ENCODE measurements around the gene E4F1.
"Not testable (repeated sequence)": the region's sequence is repeated elsewhere in the genome, so short reads cannot be mapped to it uniquely, and the experiment has no call there.

Gene E4F1

GRCh38 chr16:2196981-2197511, 26.3 kb upstream of the E4F1 start:
- ChIA-PET POLR2A (ENCODE audit: low non-redundant PET) (no interaction called here), CTCF (interaction anchor here (0.9 kb wide), 1 partner anchor 304 kb away, joined by 3 read pairs; no protein-coding TSS in a partner anchor)
- no peak overlapping the region for H3K27ac ChIP-seq
- TF ChIP-seq, protein P1, sequence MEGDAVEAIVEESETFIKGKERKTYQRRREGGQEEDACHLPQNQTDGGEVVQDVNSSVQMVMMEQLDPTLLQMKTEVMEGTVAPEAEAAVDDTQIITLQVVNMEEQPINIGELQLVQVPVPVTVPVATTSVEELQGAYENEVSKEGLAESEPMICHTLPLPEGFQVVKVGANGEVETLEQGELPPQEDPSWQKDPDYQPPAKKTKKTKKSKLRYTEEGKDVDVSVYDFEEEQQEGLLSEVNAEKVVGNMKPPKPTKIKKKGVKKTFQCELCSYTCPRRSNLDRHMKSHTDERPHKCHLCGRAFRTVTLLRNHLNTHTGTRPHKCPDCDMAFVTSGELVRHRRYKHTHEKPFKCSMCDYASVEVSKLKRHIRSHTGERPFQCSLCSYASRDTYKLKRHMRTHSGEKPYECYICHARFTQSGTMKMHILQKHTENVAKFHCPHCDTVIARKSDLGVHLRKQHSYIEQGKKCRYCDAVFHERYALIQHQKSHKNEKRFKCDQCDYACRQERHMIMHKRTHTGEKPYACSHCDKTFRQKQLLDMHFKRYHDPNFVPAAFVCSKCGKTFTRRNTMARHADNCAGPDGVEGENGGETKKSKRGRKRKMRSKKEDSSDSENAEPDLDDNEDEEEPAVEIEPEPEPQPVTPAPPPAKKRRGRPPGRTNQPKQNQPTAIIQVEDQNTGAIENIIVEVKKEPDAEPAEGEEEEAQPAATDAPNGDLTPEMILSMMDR (conservative IDR thresholded peaks at IDR 0.05; ENCODE audit: low read depth), result no peak
- no peak for DNase-seq (ENCODE audit: low spot score)

DNA sequence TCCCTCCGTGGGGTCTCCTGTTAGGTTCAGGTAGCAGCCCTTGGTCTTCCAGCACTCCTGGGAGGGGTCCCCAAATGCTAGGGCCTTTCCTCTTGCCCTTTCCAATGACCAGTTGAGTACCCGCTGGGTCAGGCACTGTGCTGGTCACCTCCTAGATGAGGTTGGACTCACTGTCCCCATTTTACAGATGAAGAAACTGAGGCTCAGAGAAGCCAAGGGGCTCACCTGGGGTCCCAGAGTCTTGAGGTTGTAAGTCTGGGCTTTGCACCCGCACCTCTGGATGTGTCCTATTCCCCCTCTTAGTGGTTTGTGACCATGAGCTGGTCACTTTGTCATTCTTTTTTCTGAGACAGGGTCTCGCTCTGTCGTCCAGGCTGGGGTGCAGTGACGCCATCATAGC, 25.6 kb upstream of the E4F1 start:
- ChIA-PET CTCF (no interaction called here), POLR2A (ENCODE audit: low non-redundant PET) (no interaction called here)
- no peak for DNase-seq (ENCODE audit: low spot score)
- no peak overlapping the region for H3K27ac ChIP-seq
- TF ChIP-seq, protein P1 (conservative IDR thresholded peaks at IDR 0.05; ENCODE audit: low read depth), result no peak

DNA sequence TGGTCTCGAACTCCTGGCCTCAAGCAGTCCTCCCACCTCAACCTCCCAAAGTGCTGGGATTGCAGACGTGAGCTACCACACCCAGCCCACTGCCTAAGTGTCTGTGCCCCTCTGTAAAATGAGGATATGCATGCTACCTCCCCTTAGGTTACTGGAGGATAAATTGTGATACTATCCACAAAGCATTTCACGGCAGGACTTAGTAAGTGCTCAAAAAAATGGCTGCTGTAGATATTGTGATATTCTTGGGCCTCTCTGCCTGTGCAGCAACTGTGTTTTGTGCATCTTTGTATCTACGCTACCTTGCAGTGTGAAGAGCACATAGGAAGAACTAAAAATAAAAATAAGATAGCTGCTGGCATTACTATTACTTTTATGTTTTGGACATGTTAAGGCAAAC, 25.1 kb upstream of the E4F1 start:
- TF ChIP-seq, protein P1 (conservative IDR thresholded peaks at IDR 0.05; ENCODE audit: low read depth), result no peak
- POLR2A ChIA-PET (ENCODE audit: low non-redundant PET), result no interaction called here
- no peak for DNase-seq (ENCODE audit: low spot score)
- CTCF ChIA-PET, result no interaction called here
- no peak overlapping the region for H3K27ac ChIP-seq

- CTCF ChIA-PET, result no interaction called here
- no peak for DNase-seq (ENCODE audit: low spot score)
- POLR2A ChIA-PET (ENCODE audit: low non-redundant PET), result no interaction called here
- no peak overlapping the region for H3K27ac ChIP-seq
- TF ChIP-seq, protein P1 (conservative IDR thresholded peaks at IDR 0.05; ENCODE audit: low read depth), result no peak
Measured at GRCh38 chr16:2199095-2199494, 24.3 kb upstream of the E4F1 start.

DNA sequence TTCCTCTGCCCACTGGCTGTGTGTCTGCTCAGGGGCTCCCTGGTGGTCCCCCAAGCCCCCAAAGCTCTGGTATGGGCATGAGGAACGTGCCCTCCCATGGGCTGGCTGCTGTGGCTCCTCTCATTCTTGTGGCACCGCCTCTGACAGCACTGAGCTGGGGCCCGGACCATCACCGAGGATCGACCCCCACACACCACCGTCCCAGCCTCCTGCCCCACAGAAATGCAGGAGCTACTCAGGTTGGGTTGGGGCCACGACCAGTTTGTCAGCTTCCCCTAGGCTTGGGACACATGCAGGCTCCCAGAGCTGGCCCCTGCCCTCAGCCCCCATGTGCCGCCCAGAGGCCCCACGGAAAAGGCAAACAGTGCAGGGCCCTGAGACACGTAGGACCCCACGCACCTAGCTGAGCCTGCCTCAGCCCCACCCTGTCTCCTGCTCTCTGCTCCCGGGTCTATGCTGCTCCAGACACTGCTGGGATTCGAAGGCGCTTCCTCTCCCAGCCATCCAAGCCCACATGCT, 23.7 kb upstream of the E4F1 start:
- ChIA-PET POLR2A (ENCODE audit: low non-redundant PET) (no interaction called here), CTCF (interaction anchor here (0.5 kb wide), 1 partner anchor 301 kb away, joined by 4 read pairs; no protein-coding TSS in a partner anchor)
- TF ChIP-seq, protein P1 (conservative IDR thresholded peaks at IDR 0.05; ENCODE audit: low read depth), result no peak
- H3K27ac ChIP-seq, result no peak overlapping the region
- DNase-seq (ENCODE audit: low spot score), result no peak

- ChIA-PET POLR2A (ENCODE audit: low non-redundant PET) (no interaction called here), CTCF (interaction anchor here (0.5 kb wide), 1 partner anchor 301 kb away, joined by 4 read pairs; no protein-coding TSS in a partner anchor)
- no peak overlapping the region for H3K27ac ChIP-seq
- DNase-seq (ENCODE audit: low spot score), result no peak
- TF ChIP-seq, protein P1 (conservative IDR thresholded peaks at IDR 0.05; ENCODE audit: low read depth), result no peak
Measured at GRCh38 chr16:2200313-2200712, 23.1 kb upstream of the E4F1 start.

DNA sequence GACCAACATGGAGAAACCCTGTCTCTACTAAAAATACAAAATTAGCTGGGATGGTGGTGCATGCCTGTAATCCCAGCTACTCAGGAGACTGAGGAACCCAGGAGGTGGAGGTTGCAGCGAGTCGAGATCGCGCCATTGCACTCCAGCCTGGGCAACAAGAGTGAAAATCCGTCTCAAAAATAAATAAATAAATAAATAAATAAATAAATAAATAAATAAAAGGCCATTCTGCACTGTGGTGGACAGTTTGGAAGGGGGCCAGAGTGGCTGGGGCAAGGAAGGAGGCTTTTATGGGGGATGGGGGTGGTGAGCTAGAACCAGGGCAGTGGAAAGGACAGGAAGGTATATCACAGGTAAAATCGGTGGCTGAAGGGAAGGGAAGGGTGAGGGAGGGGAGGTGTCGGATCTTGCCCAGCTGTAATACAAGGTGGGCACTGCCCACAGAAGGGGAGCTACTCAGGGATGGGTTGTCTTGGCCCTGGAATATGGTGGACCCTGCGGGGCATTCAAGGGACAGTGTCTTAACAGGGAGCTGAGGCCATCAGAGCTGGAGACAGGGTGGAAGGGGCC, 20.2 kb upstream of the E4F1 start:
- H3K27ac ChIP-seq; DNase-seq (ENCODE audit: low spot score); POLR2A ChIA-PET (ENCODE audit: low non-redundant PET): not testable (repeated sequence)
- CTCF ChIA-PET, result interaction anchor here (0.7 to 0.9 kb wide), 2 partner anchors 8 to 298 kb away, joined by 3 read pairs; no protein-coding TSS in a partner anchor
